ENCODE measurements around the gene OXSR1.

OXSR1 gene

GRCh38 chr3:38139191-38139590, 26.1 kb upstream of the OXSR1 start:
- peaks cover 7% of the 10 kb centered on the region; the same call in 1 of the 2 replicates for H3K27me3 ChIP-seq (ENCODE audit: insufficient read depth, low read length)
- WGBS, result 28% methylated on average over 8 of the region's 8 CpGs
- H3K27ac ChIP-seq (ENCODE audit: low read depth, low read length), result no peak overlapping the region
- peaks cover 20% of the 10 kb centered on the region for H3K36me3 ChIP-seq (ENCODE audit: insufficient read depth, low read length)
- peak overlapping the region; percentile 89 for H3K4me3 ChIP-seq (ENCODE audit: low read length)
- peaks cover 3% of the 10 kb centered on the region; the same call in 1 of the 2 replicates for H3K4me1 ChIP-seq (ENCODE audit: insufficient read depth, low read length)
- no peaks in the 10 kb centered on the region for H3K9me3 ChIP-seq (ENCODE audit: insufficient read depth, low read depth, low read length)
- peak overlapping the region; percentile 89 for H3K9ac ChIP-seq (ENCODE audit: low read depth, low read length)

GRCh38 chr3:38139652-38140051, 25.7 kb upstream of the OXSR1 start:
- H3K36me3 ChIP-seq (ENCODE audit: insufficient read depth, low read length), result peaks cover 16% of the 10 kb centered on the region
- WGBS, result 92% methylated on average over 7 of the region's 7 CpGs
- H3K4me1 ChIP-seq (ENCODE audit: insufficient read depth, low read length), result peaks cover 3% of the 10 kb centered on the region; the same call in 1 of the 2 replicates
- H3K27me3 ChIP-seq (ENCODE audit: insufficient read depth, low read length), result peaks cover 7% of the 10 kb centered on the region; the same call in 1 of the 2 replicates
- H3K9ac ChIP-seq (ENCODE audit: low read depth, low read length), result 0 out of 2 replicates have a peak overlapping the region, but pooled peaks have one; percentile 89
- no peaks in the 10 kb centered on the region for H3K9me3 ChIP-seq (ENCODE audit: insufficient read depth, low read depth, low read length)
- peak overlapping the region; percentile 89 for H3K4me3 ChIP-seq (ENCODE audit: low read length)
- no peak overlapping the region for H3K27ac ChIP-seq (ENCODE audit: low read depth, low read length)

- no peak overlapping the region for H3K4me3 ChIP-seq (ENCODE audit: low read length)
- 95% methylated on average over 13 of the region's 13 CpGs for WGBS
Measured at GRCh38 chr3:38140326-38141172, 24.8 kb upstream of the OXSR1 start.

GRCh38 chr3:38141173-38141951, 24.0 kb upstream of the OXSR1 start:
- H3K4me1 ChIP-seq (ENCODE audit: insufficient read depth, low read length), result peaks cover 3% of the 10 kb centered on the region; the same call in 1 of the 2 replicates

More at GRCh38 chr3:38140326-38141172, 24.8 kb upstream of the OXSR1 start:
- Histone ChIP-seq H3K9ac (ENCODE audit: low read depth, low read length) (no peak overlapping the region), H3K4me1 (ENCODE audit: insufficient read depth, low read length) (peaks cover 3% of the 10 kb centered on the region; the same call in 1 of the 2 replicates), H3K27ac (ENCODE audit: low read depth, low read length) (no peak overlapping the region), H3K36me3 (ENCODE audit: insufficient read depth, low read length) (peaks cover 16% of the 10 kb centered on the region), H3K9me3 (ENCODE audit: insufficient read depth, low read depth, low read length) (no peaks in the 10 kb centered on the region), H3K27me3 (ENCODE audit: insufficient read depth, low read length) (peaks cover 7% of the 10 kb centered on the region; the same call in 1 of the 2 replicates)

GRCh38 chr3:38141952-38142273, 23.4 kb upstream of the OXSR1 start:
- Histone ChIP-seq H3K9me3 (ENCODE audit: insufficient read depth, low read depth, low read length) (no peaks in the 10 kb centered on the region), H3K36me3 (ENCODE audit: insufficient read depth, low read length) (peaks cover 16% of the 10 kb centered on the region), H3K4me3 (ENCODE audit: low read length) (no peak overlapping the region), H3K9ac (ENCODE audit: low read depth, low read length) (no peak overlapping the region), H3K4me1 (ENCODE audit: insufficient read depth, low read length) (peaks cover 3% of the 10 kb centered on the region; the same call in 1 of the 2 replicates), H3K27ac (ENCODE audit: low read depth, low read length) (no peak overlapping the region), H3K27me3 (ENCODE audit: insufficient read depth, low read length) (peaks cover 7% of the 10 kb centered on the region; the same call in 1 of the 2 replicates)
- WGBS, result 80% methylated on average over 2 of the region's 2 CpGs

More at GRCh38 chr3:38141173-38141951, 24.0 kb upstream of the OXSR1 start:
- Histone ChIP-seq H3K4me3 (ENCODE audit: low read length) (no peak overlapping the region), H3K27me3 (ENCODE audit: insufficient read depth, low read length) (peaks cover 7% of the 10 kb centered on the region; the same call in 1 of the 2 replicates), H3K9me3 (ENCODE audit: insufficient read depth, low read depth, low read length) (no peaks in the 10 kb centered on the region), H3K27ac (ENCODE audit: low read depth, low read length) (no peak overlapping the region), H3K9ac (ENCODE audit: low read depth, low read length) (no peak overlapping the region), H3K36me3 (ENCODE audit: insufficient read depth, low read length) (peaks cover 16% of the 10 kb centered on the region)
- WGBS, result 94% methylated on average over 7 of the region's 7 CpGs

GRCh38 chr3:38142959-38143358, 22.4 kb upstream of the OXSR1 start:
- Histone ChIP-seq H3K27me3 (ENCODE audit: insufficient read depth, low read length) (peaks cover 7% of the 10 kb centered on the region; the same call in 1 of the 2 replicates), H3K9ac (ENCODE audit: low read depth, low read length) (no peak overlapping the region), H3K4me1 (ENCODE audit: insufficient read depth, low read length) (peaks cover 3% of the 10 kb centered on the region; the same call in 1 of the 2 replicates), H3K27ac (ENCODE audit: low read depth, low read length) (no peak overlapping the region), H3K4me3 (ENCODE audit: low read length) (no peak overlapping the region), H3K9me3 (ENCODE audit: insufficient read depth, low read depth, low read length) (no peaks in the 10 kb centered on the region), H3K36me3 (ENCODE audit: insufficient read depth, low read length) (peaks cover 16% of the 10 kb centered on the region)
- WGBS, result 91% methylated on average over 1 of the region's 1 CpG

GRCh38 chr3:38143511-38143910, 21.8 kb upstream of the OXSR1 start:
- Histone ChIP-seq H3K36me3 (ENCODE audit: insufficient read depth, low read length) (peaks cover 16% of the 10 kb centered on the region), H3K4me3 (ENCODE audit: low read length) (no peak overlapping the region), H3K9me3 (ENCODE audit: insufficient read depth, low read depth, low read length) (no peaks in the 10 kb centered on the region), H3K4me1 (ENCODE audit: insufficient read depth, low read length) (peaks cover 3% of the 10 kb centered on the region; the same call in 1 of the 2 replicates), H3K27ac (ENCODE audit: low read depth, low read length) (no peak overlapping the region), H3K9ac (ENCODE audit: low read depth, low read length) (no peak overlapping the region), H3K27me3 (ENCODE audit: insufficient read depth, low read length) (peaks cover 7% of the 10 kb centered on the region; the same call in 1 of the 2 replicates)
- WGBS, result 77% methylated on average over 3 of the region's 3 CpGs

- Histone ChIP-seq H3K27ac (ENCODE audit: low read depth, low read length) (no peak overlapping the region), H3K4me3 (ENCODE audit: low read length) (no peak overlapping the region), H3K4me1 (ENCODE audit: insufficient read depth, low read length) (no peaks in the 10 kb centered on the region), H3K27me3 (ENCODE audit: insufficient read depth, low read length) (no peaks in the 10 kb centered on the region), H3K9me3 (ENCODE audit: insufficient read depth, low read depth, low read length) (no peaks in the 10 kb centered on the region), H3K9ac (ENCODE audit: low read depth, low read length) (no peak overlapping the region), H3K36me3 (ENCODE audit: insufficient read depth, low read length) (peaks cover 7% of the 10 kb centered on the region)
- WGBS, result 100% methylated on average over 2 of the region's 2 CpGs
Measured at GRCh38 chr3:38146504-38146903, 18.8 kb upstream of the OXSR1 start.

- WGBS, result 91% methylated on average over 3 of the region's 3 CpGs
- no peaks in the 10 kb centered on the region for H3K36me3 ChIP-seq (ENCODE audit: insufficient read depth, low read length)
- H3K4me3 ChIP-seq (ENCODE audit: low read length), result no peak overlapping the region
- no peaks in the 10 kb centered on the region for H3K4me1 ChIP-seq (ENCODE audit: insufficient read depth, low read length)
- H3K27me3 ChIP-seq (ENCODE audit: insufficient read depth, low read length), result no peaks in the 10 kb centered on the region
- no peak overlapping the region for H3K9ac ChIP-seq (ENCODE audit: low read depth, low read length)
- no peaks in the 10 kb centered on the region for H3K9me3 ChIP-seq (ENCODE audit: insufficient read depth, low read depth, low read length)
- H3K27ac ChIP-seq (ENCODE audit: low read depth, low read length), result no peak overlapping the region
Measured at GRCh38 chr3:38147421-38147820, 17.9 kb upstream of the OXSR1 start.

- Histone ChIP-seq H3K27me3 (ENCODE audit: insufficient read depth, low read length) (no peaks in the 10 kb centered on the region), H3K9me3 (ENCODE audit: insufficient read depth, low read depth, low read length) (no peaks in the 10 kb centered on the region), H3K4me1 (ENCODE audit: insufficient read depth, low read length) (no peaks in the 10 kb centered on the region), H3K9ac (ENCODE audit: low read depth, low read length) (no peak overlapping the region), H3K36me3 (ENCODE audit: insufficient read depth, low read length) (no peaks in the 10 kb centered on the region), H3K4me3 (ENCODE audit: low read length) (no peak overlapping the region), H3K27ac (ENCODE audit: low read depth, low read length) (no peak overlapping the region)
- WGBS, result 93% methylated on average over 5 of the region's 5 CpGs
Measured at GRCh38 chr3:38148311-38148882, 16.9 kb upstream of the OXSR1 start.

Measured in HUES64 (cell line).